ENCODE measurements around the gene PDCD10. TPM values are rescaled to one million over a fixed set of nuclear protein-coding genes. Genes with fewer than 3 reads are reported as not detected.

The PDCD10 gene
- total and polyA plus RNA-seq, 2 donors (not counting 3 experiments of a cell fraction or from before 2014, with no cell fraction given): 21.3 to 47.8 TPM

- no peak for DNase-seq (ENCODE audit: low read depth, low spot score)
- Histone ChIP-seq H2AFZ (ENCODE audit: low read depth, low read length) (no peak overlapping the region), H3K36me3 (ENCODE audit: control insufficient read depth in 2 of 2, extremely low read depth in 1 of 2, insufficient read depth in 2 of 2, low read length in 2 of 2) (no peaks in the 10 kb centered on the region), H3K27ac (ENCODE audit: insufficient read depth, low read depth, low read length) (no peak overlapping the region), H3K4me2 (ENCODE audit: insufficient read depth, low read length) (no peak overlapping the region), H3K79me2 (ENCODE audit: control insufficient read depth, insufficient read depth, low read length) (no peaks in the 10 kb centered on the region), H3K27me3 (ENCODE audit: control insufficient read depth in 2 of 2, insufficient read depth in 2 of 2, low read length in 2 of 2) (no peaks in the 10 kb centered on the region), H3K9me1 (replicated peaks; ENCODE audit: control insufficient read depth, extremely low read depth, insufficient read depth, low read length) (no peaks in the 10 kb centered on the region), H3K9ac (replicated peaks; ENCODE audit: extremely low read depth, insufficient read depth, low read length) (no peak overlapping the region), H4K20me1 (replicated peaks; ENCODE audit: control insufficient read depth, extremely low read depth, insufficient read depth, low read length) (no peaks in the 10 kb centered on the region), H3K9me3 (replicated peaks; ENCODE audit: control insufficient read depth, insufficient read depth, low read length) (no peaks in the 10 kb centered on the region), H3K4me3 (replicated peaks in 1 of 3; ENCODE audit: insufficient read depth in 1 of 3, low read depth in 1 of 3, low read length in 3 of 3) (no peak overlapping the region), H3K4me1 (ENCODE audit: control insufficient read depth, extremely low read depth, insufficient read depth, low read length) (no peaks in the 10 kb centered on the region)
- ChIA-PET POLR2A (no interaction called here), CTCF (no interaction called here)
- no TSS peak for BruUV-seq (replicated peaks)
- FAIRE-seq: no peak
- dilution Hi-C loops (cut with MboI; ENCODE audit: extremely low pct_ligation_motif_present, low sequenced_read_pairs) (no loop called here), intact Hi-C loops (cut with micrococcal nuclease) (no loop called here)
- TF ChIP-seq POLR2A (IDR thresholded peaks at IDR 0.05; ENCODE audit: low read depth, low read length): no peak
- no peak for TF ChIP-seq FOS (IDR thresholded peaks at IDR 0.05; ENCODE audit: borderline replicate concordance, insufficient read depth, low read length)
- TF ChIP-seq MYC (IDR thresholded peaks at IDR 0.05; ENCODE audit: low read depth, low read length): no peak
- TF ChIP-seq EZH2 (IDR thresholded peaks at IDR 0.05; ENCODE audit: borderline replicate concordance, low read depth, low read length, severe bottlenecking): no peak
- TF ChIP-seq JUN (IDR thresholded peaks at IDR 0.05; ENCODE audit: borderline replicate concordance, insufficient read depth, insufficient read length, low read depth): no peak
- TF ChIP-seq, protein P1, sequence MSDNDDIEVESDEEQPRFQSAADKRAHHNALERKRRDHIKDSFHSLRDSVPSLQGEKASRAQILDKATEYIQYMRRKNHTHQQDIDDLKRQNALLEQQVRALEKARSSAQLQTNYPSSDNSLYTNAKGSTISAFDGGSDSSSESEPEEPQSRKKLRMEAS (IDR thresholded peaks at IDR 0.05; ENCODE audit: insufficient read depth, insufficient read length): no peak
- no peak for TF ChIP-seq GATA2 (IDR thresholded peaks at IDR 0.05; ENCODE audit: insufficient read depth, insufficient read length, low read depth, low read length)
- no peak for TF ChIP-seq CTCF (IDR thresholded peaks at IDR 0.05; ENCODE audit: extremely low read depth in 1 of 2, insufficient read depth in 1 of 2, low read depth in 1 of 2, low read length in 2 of 2)
Measured at GRCh38 chr3:167657684-167658225, 76.9 kb downstream of the PDCD10 start.

Measured in endothelial cell of umbilical vein (primary cell).